NCI-H526 treated with DMSO at 0.1 percent for 48 hours (cell line): ENCODE data around the gene APC2.
"Not testable (repeated sequence)": the region's sequence is repeated elsewhere in the genome, so short reads cannot be mapped to it uniquely, and the experiment has no call there.

ENCODE experiments used
- DNase-seq: peaks from one replicate; lab custom pipeline; 2025; lab: John Stamatoyannopoulos, UW

APC2 gene

GRCh38 chr19:1466018-1466460 lies 16.1 kb downstream of the APC2 start:
- DNase-seq, result no peak

GRCh38 chr19:1466461-1467214 lies 16.7 kb downstream of the APC2 start:
- DNase-seq, result no peak

DNA sequence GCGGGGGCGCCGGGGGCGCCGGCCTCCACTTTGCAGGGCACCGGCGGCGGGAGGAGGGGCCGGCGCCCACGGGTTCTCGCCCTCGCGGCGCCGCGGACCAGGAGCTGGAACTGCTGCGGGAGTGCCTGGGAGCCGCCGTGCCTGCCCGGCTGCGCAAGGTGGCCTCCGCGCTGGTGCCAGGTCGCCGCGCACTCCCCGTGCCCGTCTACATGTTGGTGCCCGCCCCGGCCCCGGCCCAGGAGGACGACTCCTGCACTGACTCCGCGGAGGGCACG lies 17.2 kb downstream of the APC2 start:
- no peak for DNase-seq

DNA sequence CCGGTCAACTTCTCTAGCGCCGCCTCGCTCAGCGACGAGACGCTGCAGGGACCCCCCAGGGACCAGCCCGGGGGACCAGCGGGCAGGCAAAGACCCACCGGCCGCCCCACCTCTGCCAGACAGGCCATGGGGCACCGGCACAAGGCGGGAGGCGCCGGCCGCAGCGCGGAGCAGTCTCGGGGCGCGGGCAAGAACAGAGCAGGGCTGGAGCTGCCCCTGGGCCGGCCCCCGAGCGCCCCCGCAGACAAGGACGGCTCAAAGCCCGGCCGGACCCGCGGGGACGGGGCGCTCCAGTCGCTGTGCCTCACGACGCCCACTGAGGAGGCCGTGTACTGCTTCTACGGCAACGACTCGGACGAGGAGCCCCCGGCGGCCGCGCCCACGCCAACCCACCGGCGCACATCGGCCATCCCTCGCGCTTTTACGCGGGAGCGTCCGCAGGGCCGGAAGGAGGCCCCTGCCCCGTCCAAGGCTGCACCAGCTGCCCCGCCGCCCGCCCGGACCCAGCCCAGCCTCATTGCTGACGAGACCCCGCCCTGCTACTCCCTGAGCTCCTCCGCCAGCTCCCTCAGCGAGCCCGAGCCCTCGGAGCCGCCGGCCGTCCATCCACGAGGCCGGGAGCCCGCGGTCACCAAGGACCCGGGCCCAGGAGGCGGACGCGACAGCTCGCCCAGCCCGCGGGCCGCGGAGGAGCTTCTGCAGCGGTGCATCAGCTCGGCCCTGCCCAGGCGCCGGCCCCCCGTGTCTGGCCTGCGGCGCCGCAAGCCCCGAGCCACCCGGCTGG lies 17.8 kb downstream of the APC2 start:
- DNase-seq, result no peak

GRCh38 chr19:1468274-1468820 lies 18.4 kb downstream of the APC2 start:
- DNase-seq, result no peak

GRCh38 chr19:1468821-1469254 lies 18.9 kb downstream of the APC2 start:
- no peak for DNase-seq

DNA sequence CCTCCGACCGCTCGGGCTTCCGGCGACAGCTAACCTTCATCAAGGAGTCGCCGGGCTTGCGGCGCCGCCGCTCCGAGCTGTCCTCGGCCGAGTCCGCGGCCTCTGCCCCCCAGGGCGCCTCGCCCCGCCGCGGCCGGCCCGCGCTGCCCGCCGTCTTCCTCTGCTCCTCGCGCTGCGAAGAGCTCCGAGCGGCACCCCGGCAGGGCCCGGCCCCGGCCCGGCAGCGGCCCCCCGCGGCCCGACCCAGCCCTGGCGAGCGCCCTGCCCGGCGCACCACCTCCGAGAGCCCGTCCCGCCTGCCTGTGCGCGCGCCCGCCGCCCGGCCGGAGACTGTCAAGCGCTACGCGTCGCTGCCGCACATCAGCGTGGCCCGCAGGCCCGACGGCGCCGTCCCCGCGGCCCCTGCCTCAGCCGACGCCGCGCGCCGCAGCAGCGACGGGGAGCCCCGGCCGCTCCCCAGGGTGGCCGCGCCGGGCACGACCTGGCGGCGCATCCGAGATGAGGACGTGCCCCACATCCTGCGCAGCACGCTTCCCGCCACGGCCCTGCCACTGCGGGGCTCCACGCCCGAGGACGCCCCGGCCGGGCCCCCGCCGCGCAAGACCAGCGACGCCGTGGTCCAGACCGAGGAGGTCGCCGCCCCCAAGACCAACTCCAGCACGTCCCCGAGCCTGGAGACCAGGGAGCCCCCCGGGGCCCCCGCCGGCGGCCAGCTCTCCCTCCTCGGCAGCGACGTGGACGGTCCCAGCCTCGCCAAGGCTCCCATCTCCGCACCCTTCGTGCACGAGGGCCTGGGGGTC lies 19.5 kb downstream of the APC2 start:
- no peak for DNase-seq

- DNase-seq, result no peak
Measured at GRCh38 chr19:1470055-1470304, 20.1 kb downstream of the APC2 start.

GRCh38 chr19:1470305-1471009 lies 20.5 kb downstream of the APC2 start:
- DNase-seq, result no peak

DNA sequence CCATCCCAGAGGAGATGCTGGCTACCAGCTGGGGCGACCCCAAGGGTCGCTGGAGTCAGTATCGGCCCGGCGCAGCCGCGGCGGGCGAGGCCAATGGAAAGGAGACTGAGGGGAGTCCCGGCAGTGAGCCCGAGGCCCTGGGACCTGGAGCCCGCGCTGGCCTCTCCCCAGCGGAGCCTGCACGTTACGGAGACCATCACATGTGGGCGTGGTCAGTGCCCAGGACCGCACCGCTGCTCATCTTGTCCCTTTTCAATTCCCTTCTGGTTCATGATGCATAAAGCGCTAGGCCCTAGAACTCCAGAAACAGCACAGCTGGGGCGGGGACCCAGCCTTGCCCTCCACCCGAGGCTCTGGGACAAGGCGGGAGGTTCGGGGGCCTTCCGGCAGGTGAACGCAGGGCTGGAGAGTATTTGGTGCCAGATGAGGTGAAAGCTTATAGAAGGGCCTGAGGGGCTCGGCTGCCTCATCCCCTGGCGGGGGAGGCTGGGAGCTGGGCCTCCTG lies 21.1 kb downstream of the APC2 start:
- DNase-seq, result no peak

DNA sequence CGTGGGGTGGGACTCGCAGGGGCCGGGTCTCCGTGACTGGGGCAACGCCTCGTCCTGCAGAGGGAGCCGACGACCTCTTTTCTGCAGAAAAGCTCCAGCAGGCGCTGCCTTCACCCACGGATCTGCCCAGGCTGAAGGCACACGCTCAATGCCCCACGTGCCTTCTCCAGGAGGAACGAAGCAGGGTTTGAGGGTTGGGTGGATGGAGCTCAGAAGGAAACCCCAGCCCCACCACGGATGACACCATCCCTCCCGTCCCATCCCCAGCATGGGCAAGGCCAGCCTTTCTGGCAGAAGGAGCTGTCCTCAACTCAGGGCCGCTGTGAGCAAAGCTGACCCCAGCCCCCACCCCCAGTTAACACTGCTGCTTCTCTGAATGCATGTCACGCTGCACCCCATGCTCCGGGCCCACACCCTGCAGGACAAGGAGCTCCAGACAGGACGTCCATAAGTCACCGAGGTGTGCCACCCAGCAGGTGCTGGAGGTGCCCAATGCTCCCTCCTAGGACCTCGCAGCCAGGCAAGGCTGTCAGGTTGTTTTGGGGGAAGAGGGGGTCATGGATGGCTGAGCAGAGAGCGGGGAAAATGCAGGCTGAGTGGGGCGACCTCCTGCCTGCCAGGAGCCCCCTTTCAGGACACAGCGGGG lies 21.7 kb downstream of the APC2 start:
- DNase-seq, result no peak

DNA sequence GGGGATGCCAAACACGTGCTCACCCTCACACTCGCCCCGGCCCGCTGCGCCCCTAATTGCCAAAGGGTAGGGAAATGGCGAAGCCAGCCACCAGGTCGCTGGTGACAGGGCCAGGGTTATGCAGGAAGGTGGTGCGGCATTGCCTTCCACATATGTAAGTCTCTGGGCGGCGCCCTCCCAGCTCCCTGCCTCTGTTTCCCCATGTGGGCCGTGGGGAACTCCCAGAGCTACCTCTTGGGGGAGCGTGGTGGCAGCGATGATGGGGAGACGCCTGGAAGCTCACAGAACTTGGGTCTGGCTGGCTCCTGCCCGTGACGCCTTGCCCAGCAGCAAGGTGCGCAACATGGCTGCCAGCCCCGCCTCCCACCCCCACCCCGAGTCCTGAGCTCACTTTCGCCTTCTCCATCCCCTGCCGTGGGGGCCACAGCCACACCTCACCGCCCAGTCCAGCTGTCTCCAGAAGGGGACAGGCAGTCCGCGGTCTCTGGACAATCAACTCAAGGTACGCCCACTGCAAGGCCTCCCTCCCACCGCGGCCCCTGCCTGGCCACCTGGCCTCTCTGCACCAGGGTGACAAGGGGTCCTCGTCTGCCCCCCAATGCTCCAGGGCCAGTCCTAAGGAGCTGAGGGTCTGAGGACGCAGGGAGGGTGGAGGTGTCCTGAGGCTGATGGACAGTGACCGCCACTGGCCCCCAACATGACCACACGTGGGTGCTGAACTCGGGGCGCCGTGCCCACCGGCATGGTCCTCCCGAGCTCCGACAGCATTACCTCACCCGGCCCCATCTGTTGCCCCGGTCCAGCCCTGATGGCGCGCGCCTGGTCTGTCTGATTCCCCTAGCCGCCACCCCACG lies 22.5 kb downstream of the APC2 start:
- no peak for DNase-seq

DNA sequence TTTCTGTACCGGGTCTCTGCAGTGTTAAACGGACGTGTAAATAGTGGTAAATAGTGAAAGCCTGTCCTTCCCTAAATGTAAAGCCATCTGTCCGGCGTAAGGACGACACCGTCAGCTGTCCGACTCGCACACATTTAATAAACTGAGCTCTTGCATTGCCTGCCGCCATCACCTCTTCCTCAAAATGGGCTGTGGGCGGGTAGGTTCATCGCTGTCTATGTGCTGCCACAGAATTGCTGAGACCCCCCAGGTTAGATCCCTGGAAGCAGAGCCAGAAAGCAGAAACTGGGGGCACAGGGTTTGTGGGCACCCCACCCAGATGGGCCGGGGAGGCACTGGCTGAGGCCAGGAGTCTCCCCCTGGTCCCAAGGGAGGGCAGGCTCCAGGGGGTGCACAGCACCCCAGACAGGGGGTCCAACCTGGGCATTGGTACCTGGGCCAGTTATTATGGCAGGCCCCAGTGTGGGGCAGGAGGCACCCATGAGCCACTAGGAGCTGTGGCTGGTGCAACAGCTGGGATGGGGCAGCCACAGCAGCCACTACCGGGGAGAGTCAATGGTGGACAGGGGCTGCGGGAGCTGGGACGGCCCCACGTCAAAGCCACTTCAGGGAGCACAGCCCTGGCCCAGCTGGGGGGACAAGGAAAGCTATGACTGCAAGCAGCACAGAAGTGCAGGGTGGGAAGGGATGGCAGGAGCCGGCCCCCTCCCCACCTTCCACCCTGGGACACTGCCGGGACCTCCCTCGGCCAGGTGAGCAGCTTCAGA lies 23.3 kb downstream of the APC2 start:
- no peak for DNase-seq

GRCh38 chr19:1474011-1474764 lies 24.3 kb downstream of the APC2 start:
- no peak for DNase-seq

GRCh38 chr19:1474765-1475351 lies 24.9 kb downstream of the APC2 start:
- no peak for DNase-seq

DNA sequence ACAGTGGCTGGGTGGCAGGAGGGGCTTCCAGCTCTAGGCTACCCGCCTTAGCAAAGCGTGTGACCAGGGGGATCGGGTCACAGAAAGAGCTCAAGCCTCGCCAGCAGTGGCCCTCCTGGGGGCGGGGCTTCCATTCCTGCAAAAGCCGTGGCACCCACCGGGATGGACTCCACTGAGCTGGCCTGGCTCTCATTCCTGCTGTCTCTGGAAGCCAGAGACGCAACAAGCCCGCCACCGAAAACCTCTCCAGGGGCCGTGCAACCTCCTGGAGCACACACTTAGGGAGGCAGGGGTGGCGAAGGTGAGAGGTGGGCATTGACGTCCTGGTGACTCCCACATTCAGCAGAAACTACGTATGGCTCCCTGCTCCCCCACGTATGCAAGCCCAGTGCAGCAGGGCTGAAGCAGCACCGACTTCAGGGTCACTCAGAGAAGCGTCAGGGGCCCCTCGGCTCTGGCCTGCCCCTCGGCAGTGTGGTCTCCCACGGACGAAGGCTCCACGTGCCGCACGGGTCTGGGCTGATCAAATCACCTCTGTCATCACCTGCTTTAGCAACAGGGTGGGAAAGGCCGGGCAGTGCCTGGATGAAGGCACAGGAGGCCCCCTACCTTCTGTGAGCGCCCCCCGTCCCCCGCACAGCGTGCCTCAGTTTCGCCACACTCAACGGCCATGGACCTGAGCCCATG lies 26.0 kb downstream of the APC2 start:
- no peak for DNase-seq

DNA sequence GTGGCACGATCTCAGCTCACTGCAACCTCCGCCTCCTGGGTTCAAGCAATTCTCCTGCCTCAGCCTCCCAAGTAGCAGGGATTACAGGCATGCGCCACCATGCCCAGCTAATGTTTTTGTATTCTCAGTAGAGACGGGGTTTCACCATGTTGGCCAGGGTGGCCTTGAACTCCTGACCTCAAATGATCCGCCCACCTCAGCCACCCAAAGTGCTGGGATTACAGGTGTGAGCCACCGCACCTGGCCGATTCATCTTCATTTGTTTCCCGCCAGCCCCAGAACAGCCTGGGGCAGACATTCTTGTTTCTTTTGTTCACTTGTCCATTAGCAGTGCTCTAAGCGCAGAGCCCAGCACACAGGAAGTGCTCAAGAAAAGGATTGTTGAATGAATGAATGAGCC lies 27.1 kb downstream of the APC2 start:
- DNase-seq, result not testable (repeated sequence)
